ENCODE results near the gene CD99L2.
A peak's percentile ranks its signal among the peaks of the same experiment; 100 is the strongest.
"Not testable (repeated sequence)": the region's sequence is repeated elsewhere in the genome, so short reads cannot be mapped to it uniquely, and the experiment has no call there.

Gene CD99L2

DNA sequence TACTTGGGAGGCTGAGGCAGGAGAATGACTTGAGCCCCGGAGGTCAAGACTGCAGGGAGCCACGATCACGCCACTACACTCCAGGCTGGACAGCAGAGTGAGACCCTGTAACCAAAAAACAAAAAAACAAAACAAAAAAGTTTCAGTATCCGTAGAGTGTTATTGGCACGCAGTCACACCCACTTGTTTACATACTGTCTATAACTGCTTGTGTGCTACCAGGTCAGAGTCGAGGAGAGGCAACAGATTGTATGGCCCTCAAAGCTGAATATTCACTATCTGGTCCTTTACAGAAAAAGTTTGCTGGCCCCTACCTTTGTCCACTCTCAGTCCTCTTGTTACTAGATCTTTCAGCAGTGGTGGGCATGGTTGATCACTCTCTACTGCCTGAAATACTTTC is 8.2 kb upstream of the CD99L2 start:
- H3K4me3 Mint-ChIP-seq = no peak overlapping the region
- no peak overlapping the region for H3K27ac Mint-ChIP-seq
- no peaks in the 10 kb centered on the region for H3K9me3 Mint-ChIP-seq
- no peaks in the 10 kb centered on the region for H3K36me3 Mint-ChIP-seq (ENCODE audit: low read depth)
- no peak for DNase-seq
- no peaks in the 10 kb centered on the region for H3K27me3 Mint-ChIP-seq
- no peak for ATAC-seq
- H3K4me1 Mint-ChIP-seq = no peaks in the 10 kb centered on the region

DNA sequence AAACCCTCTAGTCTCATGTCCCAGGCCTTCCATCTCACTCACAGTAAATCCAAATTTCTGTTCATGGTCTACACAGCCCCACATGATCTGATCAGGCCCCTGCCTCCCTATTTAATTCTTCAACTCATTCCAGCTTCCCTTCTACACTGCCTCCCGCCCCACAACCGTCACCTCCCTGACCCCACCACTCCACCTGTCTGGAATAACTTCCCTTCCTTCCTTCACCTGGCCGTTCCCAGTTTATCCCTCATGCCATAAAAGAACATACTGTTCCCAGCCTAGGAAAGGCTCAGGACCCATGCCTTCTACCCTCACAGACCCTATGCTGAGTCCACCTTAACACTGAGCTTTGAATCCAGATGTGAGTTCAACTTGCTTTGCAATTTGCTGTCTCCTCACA is 6.8 kb upstream of the CD99L2 start:
- no peaks in the 10 kb centered on the region for H3K27me3 Mint-ChIP-seq

DNA sequence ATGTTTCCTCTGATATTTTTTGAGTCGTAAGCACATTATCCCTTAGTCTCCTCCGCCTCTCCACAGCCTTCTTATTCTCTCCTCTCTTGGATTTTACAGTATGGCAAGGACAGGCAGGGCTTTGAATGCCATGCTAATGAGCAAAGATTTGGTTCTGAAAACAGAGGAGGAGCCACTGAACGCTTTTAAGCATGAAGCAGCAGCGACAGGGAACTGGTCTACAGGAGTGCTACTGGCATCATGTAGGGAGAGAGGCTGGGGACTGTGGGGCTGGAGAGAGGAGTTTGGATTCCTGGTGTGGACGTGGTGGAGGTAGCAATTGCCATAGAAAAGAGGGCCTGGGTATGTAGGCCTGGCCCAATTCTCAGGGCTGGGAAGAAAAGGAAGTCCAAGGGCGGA is 4.6 kb upstream of the CD99L2 start:
- Mint-ChIP-seq H3K9me3 (no peaks in the 10 kb centered on the region), H3K4me1 (peaks cover 1% of the 10 kb centered on the region), H3K36me3 (ENCODE audit: low read depth) (no peaks in the 10 kb centered on the region), H3K4me3 (no peak overlapping the region), H3K27me3 (no peaks in the 10 kb centered on the region), H3K27ac (no peak overlapping the region)
- no peak for DNase-seq
- ATAC-seq = no peak

More for the DNA sequence above, 6.8 kb upstream of the CD99L2 start:
- Mint-ChIP-seq H3K4me1 (no peaks in the 10 kb centered on the region), H3K27ac (no peak overlapping the region), H3K9me3 (no peaks in the 10 kb centered on the region), H3K36me3 (ENCODE audit: low read depth) (no peaks in the 10 kb centered on the region), H3K4me3 (no peak overlapping the region)
- no peak for DNase-seq
- no peak for ATAC-seq

DNA sequence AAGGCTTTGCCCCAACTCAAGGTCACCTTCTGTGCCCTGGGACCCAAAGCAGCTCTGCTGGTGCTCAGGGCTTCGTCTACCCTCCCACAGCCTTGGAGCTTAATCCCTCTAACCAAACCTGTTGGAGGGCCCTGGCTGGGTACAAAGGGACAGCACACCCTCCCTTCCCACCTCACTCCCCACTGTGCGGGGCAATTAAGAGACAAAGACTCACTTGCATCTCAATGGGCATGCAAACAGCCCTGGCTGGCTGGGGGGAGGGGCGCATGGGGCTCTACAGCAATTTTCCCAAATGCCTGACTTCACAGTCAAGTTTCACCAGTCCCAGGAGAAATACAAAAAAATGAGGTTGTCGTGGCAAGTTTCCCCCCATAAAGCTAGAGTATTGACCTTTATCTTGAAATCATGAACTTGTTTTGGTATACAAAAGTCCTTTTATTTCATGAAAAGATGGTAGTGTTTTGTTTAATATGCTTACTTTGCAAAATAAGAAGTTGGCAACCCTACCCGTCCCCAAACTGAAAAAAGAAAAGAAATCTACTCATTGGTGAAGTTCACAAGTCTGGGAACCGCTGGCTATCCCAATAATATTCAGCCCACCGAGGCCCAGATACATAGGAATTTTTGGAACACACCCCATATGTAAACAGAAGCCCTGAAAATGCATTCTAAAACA is 4.1 kb upstream of the CD99L2 start:
- no peaks in the 10 kb centered on the region for H3K9me3 Mint-ChIP-seq
- H3K27ac Mint-ChIP-seq = no peak overlapping the region
- no peaks in the 10 kb centered on the region for H3K27me3 Mint-ChIP-seq
- H3K4me3 Mint-ChIP-seq = no peak overlapping the region
- ATAC-seq (no peak), DNase-seq (no peak)
- peaks cover 2% of the 10 kb centered on the region for H3K4me1 Mint-ChIP-seq
- no peaks in the 10 kb centered on the region for H3K36me3 Mint-ChIP-seq (ENCODE audit: low read depth)

DNA sequence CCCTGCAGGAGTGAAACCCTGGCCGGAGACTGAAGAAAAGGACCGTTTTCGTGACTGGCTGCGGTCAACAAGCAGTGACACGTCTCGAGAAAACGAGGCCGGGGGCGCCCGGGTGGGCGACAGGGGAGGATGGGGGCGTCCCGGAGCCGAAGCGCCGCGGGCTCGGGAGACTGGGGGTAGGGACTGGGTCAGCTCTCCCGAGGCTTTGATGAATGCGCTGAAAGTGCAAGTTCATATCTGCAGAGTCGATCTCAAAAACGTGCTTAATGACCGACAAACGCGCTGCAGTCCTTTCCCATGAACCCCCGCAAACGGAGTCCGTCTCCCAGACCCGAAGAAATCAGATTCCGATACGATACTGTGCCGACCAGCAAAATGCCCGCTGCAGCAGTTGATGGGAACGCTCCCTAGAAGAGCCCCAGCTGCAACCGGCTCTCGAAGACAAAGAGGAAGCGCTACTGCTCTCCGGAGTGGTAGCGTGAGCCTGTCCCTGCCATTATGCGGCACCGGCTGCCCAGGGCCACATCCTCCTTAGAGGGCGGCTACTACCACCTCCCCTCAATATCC is 806 bp upstream of the CD99L2 start:
- DNase-seq (peak; percentile 14), ATAC-seq (peak; percentile 31)
- Mint-ChIP-seq H3K36me3 (ENCODE audit: low read depth) (no peaks in the 10 kb centered on the region), H3K27me3 (no peaks in the 10 kb centered on the region), H3K4me3 (peak overlapping the region; percentile 77), H3K4me1 (peaks cover 14% of the 10 kb centered on the region), H3K9me3 (no peaks in the 10 kb centered on the region), H3K27ac (no peak overlapping the region)

DNA sequence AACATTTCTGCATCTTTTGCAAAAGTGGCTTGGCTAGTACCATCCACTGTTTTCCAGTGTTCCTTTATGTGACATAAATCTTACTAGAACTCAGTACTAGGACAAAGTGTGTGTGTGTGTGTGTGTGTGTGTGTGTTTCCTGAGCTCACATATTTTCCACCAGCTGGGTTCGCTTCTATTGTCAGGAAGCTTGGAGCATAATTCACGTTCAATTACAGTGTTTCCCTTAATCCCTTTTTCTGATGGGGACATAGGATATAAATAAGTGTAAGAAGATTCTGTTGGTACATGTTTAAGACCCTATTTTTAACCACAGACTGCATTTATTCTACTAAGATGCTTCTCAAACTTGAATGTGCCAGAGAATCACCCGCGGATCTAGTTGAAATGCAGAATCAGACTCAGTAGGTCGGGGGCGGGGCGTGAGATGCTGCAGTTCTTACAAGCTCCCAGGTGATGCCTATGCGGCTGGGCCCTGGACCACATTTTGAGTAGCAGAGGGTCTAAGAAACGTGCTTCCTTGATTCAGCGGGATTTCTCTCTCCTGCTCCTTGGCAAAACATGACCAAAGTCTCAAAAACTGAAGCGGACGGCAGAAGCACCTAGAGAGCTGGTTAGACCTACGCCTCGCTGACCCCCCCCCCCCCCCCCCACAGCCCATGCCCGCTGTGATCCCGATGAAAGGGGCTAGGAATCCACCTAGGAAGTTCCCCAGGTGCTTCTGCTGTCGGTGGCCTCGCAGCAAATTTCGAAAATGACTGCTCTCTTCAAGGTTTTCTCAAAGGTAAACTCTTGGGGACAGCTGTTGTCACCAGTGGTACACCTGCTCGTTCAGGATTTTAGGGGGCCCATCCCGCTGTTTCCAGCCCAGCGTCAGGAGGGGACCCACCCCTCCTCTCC is 797 bp downstream of the CD99L2 start:
- Mint-ChIP-seq H3K36me3 (ENCODE audit: low read depth) (no peaks in the 10 kb centered on the region), H3K27ac (peak overlapping the region; percentile 35), H3K4me1 (peaks cover 14% of the 10 kb centered on the region), H3K27me3 (no peaks in the 10 kb centered on the region), H3K4me3 (peak overlapping the region; percentile 78), H3K9me3 (no peaks in the 10 kb centered on the region)
- ATAC-seq = no peak
- peak; percentile 40 for DNase-seq

DNA sequence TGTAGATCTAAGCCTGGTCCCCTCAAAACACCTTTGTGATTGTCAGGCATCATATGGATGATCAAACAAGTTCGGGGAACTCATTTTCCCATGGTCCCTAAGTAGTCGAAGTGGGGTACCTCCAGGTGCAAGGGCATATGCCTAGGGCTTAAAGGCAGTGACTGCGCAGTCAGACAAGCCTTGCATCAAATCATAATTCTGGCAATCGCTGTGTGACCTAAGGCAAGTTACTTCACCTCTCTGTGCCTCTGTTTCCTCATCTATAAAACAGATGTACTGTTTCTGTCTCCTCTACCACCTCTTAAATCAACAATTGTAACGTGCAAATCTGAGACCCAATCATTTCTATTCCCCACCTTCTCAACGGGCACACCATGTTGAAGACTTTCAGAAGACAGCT is 1.8 kb downstream of the CD99L2 start:
- peak overlapping the region; percentile 78 for H3K4me3 Mint-ChIP-seq

DNA sequence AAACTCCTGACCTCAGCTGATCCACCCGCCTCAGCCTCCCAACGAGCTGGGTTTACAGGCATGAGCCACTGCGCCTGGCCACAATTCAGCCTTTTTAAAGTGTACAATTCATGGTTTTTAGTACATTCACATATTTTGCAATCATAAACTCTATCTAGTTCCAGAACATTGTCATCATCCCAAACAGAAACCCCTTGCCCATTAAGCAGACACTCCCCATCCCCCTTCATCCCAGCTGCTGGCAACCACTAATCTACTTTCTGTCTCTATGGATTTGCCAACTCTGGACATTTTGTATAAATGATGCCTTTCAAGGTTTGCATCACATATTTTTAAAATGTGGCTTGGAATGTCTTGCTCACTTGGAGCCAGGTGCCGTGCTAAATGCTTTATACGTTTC is 4.5 kb downstream of the CD99L2 start:
- Mint-ChIP-seq H3K4me1 (peaks cover 12% of the 10 kb centered on the region), H3K27me3 (no peaks in the 10 kb centered on the region), H3K36me3 (ENCODE audit: low read depth) (no peaks in the 10 kb centered on the region), H3K27ac (no peak overlapping the region), H3K9me3 (no peaks in the 10 kb centered on the region), H3K4me3 (no peak overlapping the region)
- ATAC-seq (no peak), DNase-seq (no peak)

More for the DNA sequence above, 1.8 kb downstream of the CD99L2 start:
- no peaks in the 10 kb centered on the region for H3K9me3 Mint-ChIP-seq
- H3K4me1 Mint-ChIP-seq = peaks cover 14% of the 10 kb centered on the region
- H3K27ac Mint-ChIP-seq = no peak overlapping the region
- DNase-seq (no peak), ATAC-seq (no peak)
- no peaks in the 10 kb centered on the region for H3K36me3 Mint-ChIP-seq (ENCODE audit: low read depth)
- H3K27me3 Mint-ChIP-seq = no peaks in the 10 kb centered on the region

DNA sequence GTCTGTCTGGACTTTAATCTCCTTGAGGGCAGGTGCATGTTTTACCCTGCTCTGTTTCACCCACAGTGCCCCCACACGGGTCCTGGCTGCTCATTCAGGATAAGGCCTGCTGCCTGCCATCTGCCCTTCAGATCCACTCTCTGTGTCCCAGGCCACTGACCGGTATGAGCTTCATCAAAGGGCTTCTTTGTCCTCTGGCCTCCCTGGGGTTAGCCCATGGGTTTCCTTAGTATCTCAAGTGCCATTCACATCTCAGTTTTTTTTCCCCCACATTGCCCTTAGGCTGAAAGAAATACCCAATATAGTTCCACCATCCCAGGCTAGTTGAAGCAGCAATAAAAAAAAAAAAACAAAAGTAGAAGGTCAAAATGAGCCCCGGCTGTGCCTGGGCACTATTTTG is 9.3 kb downstream of the CD99L2 start:
- H3K36me3 Mint-ChIP-seq (ENCODE audit: low read depth) = peaks cover 1% of the 10 kb centered on the region
- H3K4me1 Mint-ChIP-seq = no peaks in the 10 kb centered on the region
- ATAC-seq (no peak), DNase-seq (no peak)
- H3K27ac Mint-ChIP-seq = no peak overlapping the region
- H3K9me3 Mint-ChIP-seq = no peaks in the 10 kb centered on the region
- H3K27me3 Mint-ChIP-seq = no peaks in the 10 kb centered on the region
- no peak overlapping the region for H3K4me3 Mint-ChIP-seq

DNA sequence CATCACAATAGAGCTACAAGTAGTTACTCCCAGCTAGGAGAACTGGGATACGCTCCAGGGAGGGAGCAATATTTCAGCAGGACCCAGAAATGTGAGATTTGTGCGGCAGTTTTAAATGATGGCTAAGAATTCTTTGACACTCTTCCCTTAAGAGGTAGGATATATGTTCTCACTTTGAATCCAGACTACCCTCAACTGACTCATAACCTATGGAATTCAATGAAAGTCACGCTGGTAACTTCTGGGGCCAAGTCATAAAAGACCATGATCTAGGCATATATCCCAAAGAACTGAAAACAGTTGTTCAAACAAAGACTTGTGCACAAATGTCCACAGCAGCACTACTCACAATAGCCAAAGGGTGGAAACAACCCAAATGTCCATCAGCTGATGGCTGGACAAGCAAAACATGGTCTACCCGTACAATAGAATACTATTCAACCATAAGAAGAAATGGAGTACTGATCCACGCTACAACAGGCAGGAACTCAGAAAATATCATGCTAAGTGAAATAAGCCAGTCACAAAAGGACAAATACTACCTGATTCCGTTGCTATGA is 10.5 kb downstream of the CD99L2 start:
- peaks cover 1% of the 10 kb centered on the region for H3K36me3 Mint-ChIP-seq (ENCODE audit: low read depth)
- ATAC-seq (no peak), DNase-seq (no peak)

DNA sequence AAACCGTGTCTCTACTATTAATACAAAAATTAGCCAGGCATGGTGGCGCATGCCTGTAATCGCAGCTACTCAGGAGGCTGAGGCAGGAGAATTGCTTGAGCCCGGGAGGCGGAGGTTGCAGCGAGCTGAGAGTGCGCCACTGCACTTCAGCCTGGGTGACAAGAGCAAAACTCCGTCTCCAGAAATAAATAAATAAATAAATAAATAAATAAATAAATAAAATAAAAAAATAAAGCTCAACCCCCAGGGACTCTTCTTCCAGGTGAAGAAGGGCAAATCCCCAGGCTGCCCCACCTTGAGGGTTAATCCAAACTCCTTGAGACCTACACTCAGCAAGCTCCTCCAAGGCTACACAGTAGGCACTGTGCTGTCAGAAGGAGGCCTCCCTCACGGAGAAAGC is 11.2 kb downstream of the CD99L2 start:
- not testable (repeated sequence) for DNase-seq; H3K9me3 Mint-ChIP-seq; H3K27ac Mint-ChIP-seq; H3K27me3 Mint-ChIP-seq; H3K4me3 Mint-ChIP-seq; ATAC-seq; H3K4me1 Mint-ChIP-seq; H3K36me3 Mint-ChIP-seq (ENCODE audit: low read depth)

More for the DNA sequence above, 10.5 kb downstream of the CD99L2 start:
- Mint-ChIP-seq H3K4me3 (no peak overlapping the region), H3K9me3 (no peaks in the 10 kb centered on the region), H3K27ac (no peak overlapping the region), H3K4me1 (peaks cover 2% of the 10 kb centered on the region), H3K27me3 (no peaks in the 10 kb centered on the region)

DNA sequence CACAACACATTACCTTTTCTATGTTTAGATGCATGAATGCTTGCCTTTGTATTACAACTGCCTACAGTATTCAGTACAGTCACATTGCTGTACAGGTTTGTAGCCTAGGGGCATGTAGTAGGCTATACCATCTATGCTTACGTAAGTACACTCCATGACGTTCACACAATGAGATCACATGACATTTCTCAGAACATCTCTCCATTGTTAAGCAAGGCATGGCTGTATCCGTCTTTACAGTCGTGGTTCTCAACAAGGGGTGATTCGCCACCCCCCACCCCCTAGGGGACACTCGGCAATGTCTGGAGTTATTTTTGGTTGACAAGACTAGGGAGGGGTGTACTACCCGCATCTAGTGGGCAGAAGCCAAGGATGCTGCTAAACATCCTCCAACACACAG is 12.1 kb downstream of the CD99L2 start:
- Mint-ChIP-seq H3K27ac (no peak overlapping the region), H3K4me3 (no peak overlapping the region), H3K36me3 (ENCODE audit: low read depth) (peaks cover 1% of the 10 kb centered on the region), H3K9me3 (no peaks in the 10 kb centered on the region), H3K4me1 (peaks cover 3% of the 10 kb centered on the region), H3K27me3 (no peaks in the 10 kb centered on the region)
- DNase-seq (no peak), ATAC-seq (no peak)

DNA sequence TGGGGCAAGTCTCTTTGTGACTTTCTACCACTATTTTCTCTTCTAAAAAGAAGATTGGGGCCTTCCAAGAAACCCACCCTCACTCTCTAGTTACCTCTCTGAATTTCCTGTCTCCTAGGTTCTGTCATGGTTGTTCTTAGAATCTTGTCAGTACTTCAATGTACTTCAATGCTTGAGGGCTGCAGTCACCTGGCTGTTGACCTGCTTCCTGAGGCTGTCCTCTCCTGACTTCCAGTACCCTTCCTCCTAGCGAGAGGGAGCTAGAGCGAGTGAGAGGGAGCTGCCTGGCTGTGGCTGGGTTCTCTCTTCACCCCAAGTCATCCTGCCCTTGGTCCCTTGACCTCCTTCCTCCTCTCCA is 17.7 kb downstream of the CD99L2 start:
- Mint-ChIP-seq H3K36me3 (ENCODE audit: low read depth) (peaks cover 15% of the 10 kb centered on the region), H3K27me3 (no peaks in the 10 kb centered on the region), H3K9me3 (peaks cover 11% of the 10 kb centered on the region), H3K4me1 (peaks cover 35% of the 10 kb centered on the region), H3K27ac (peak overlapping the region; percentile 87), H3K4me3 (no peak overlapping the region)
- no peak for ATAC-seq
- DNase-seq = no peak

DNA sequence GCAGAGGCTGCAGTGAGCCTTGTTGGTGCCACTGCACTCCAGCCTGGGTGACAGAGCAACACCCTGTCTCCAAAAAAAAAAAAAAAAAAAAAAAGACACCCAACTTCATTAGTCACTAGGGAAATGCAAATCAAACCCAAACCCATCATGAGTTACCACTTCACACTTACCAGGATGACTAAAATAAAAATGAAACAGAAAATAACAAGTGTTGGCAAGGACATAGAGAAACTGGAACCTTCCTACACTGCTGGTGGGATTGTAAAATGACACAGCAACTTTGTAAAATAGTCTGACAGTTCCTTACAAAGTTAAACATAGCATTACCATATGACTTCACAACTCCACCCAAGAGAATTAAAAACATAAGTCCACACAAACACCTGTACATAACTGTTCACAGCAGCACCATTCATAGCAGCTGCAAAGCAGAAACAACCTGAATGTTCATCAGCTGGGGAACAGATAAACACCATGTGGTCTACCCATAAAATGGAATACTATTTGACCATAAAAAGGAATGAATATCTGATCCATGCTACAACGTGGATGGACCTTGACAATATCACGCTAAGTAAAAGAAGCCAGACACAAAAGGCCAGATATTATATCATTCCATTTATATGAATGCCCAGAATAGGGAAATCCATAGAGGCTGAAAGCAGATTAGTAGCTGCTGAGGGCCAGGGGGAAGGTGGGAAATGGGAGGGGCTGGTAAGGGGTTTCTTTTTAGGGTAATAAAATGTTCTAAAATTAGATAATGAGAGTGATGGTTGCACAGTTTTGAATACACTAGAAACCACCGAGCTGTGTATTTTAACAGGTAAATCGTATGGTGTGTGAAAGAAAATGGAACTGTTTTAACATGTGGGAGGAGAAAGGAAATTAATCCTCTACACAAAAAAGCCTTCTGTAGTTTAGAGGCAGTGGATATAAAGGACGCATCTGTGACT is 18.3 kb downstream of the CD99L2 start:
- ATAC-seq = peak; percentile 94
- peaks cover 13% of the 10 kb centered on the region for H3K9me3 Mint-ChIP-seq
- peaks cover 42% of the 10 kb centered on the region for H3K4me1 Mint-ChIP-seq
- peaks cover 17% of the 10 kb centered on the region for H3K36me3 Mint-ChIP-seq (ENCODE audit: low read depth)
- no peak for DNase-seq
- H3K27ac Mint-ChIP-seq = peak overlapping the region; percentile 87
- no peak overlapping the region for H3K4me3 Mint-ChIP-seq
- no peaks in the 10 kb centered on the region for H3K27me3 Mint-ChIP-seq
